Suprapubic skin (tissue), 4 donors: ENCODE data around the gene EXOC3. TPM values are rescaled to one million over a fixed set of nuclear protein-coding genes. Genes with fewer than 3 reads are reported as not detected.

Experiments used
- DNase-seq, 2 donors: peaks; one replicate each; pipeline ENCODE4 v3.0.0-alpha.2; 2019; ENCODE audit warnings: low spot score in 2 of 2
- H3K27ac ChIP-seq: fragments of 200-600 bp; sonication (generic); one replicate; pipeline ENCODE4 v1.5.1; 2019
- H3K27me3 ChIP-seq: fragments of 200-600 bp; sonication (generic); one replicate; pipeline ENCODE4 v1.5.1; 2019
- H3K36me3 ChIP-seq: fragments of 200-600 bp; sonication (generic); one replicate; pipeline ENCODE4 v1.5.1; 2019
- H3K4me1 ChIP-seq: fragments of 200-600 bp; sonication (generic); one replicate; pipeline ENCODE4 v1.5.1; 2019
- H3K4me3 ChIP-seq: fragments of 200-600 bp; sonication (generic); one replicate; pipeline ENCODE4 v1.5.1; 2019; ENCODE audit warnings: mild to moderate bottlenecking
- H3K9me3 ChIP-seq: fragments of 200-600 bp; sonication (generic); one replicate; pipeline ENCODE4 v1.5.1; 2019
- EP300 ChIP-seq: sonication (generic); formaldehyde crosslinking; IDR thresholded peaks from one replicate; pipeline ENCODE4 v1.6.1; 2017; ENCODE audit warnings: antibody characterized with exemption
- POLR2A ChIP-seq, 2 donors: fragments of 450-650 bp; IDR thresholded peaks; one replicate each; pipeline ENCODE4 v1.6.1; 2017; ENCODE audit warnings: antibody characterized with exemption in 2 of 2, mild to moderate bottlenecking in 2 of 2, moderate library complexity in 2 of 2
- POLR2AphosphoS5 ChIP-seq, 3 donors: sonication (generic); formaldehyde crosslinking; IDR thresholded peaks; one replicate each; pipeline ENCODE4 v1.6.1; 2017; ENCODE audit warnings: antibody characterized with exemption in 3 of 3
- WGBS: methylation state at CpG from one replicate; pipeline ENCODE4 v1.1.5; 2018; 5-methylcytosine and 5-hydroxymethylcytosine counted together
- total RNA-seq, 4 donors: library from RNA; depleted of rRNA; stranded (reverse); fragments of >200 nt; gene quantifications; one replicate each; pipeline ENCODE4 v1.1.0, GENCODE V29; 2016
- TF ChIP-seq, protein P1 (sequence below), 2 donors: fragments of 200-600 bp in 1 of 2; fragments of 450-650 bp in 1 of 2; sonication (generic) in 1 of 2; IDR thresholded peaks; one replicate each; pipeline ENCODE4 v1.5.1; 2016 to 2019; ENCODE audit warnings: antibody characterized with exemption in 2 of 2, mild to moderate bottlenecking in 1 of 2, moderate library complexity in 1 of 2

Gene EXOC3
- total RNA-seq, 4 donors from 2014 or later, result 68.9 to 199 (median 83.4) TPM

GRCh38 chr5:499233-500209 lies 56.5 kb downstream of the EXOC3 start:
- Histone ChIP-seq H3K36me3 (no peaks in the 10 kb centered on the region), H3K27ac (no peak overlapping the region), H3K9me3 (no peaks in the 10 kb centered on the region), H3K27me3 (peaks cover 83% of the 10 kb centered on the region), H3K4me3 (no peak overlapping the region), H3K4me1 (peaks cover 14% of the 10 kb centered on the region)
- no peak for DNase-seq
- WGBS, result 91% methylated on average over 16 of the region's 32 CpGs
- TF ChIP-seq, protein P1, sequence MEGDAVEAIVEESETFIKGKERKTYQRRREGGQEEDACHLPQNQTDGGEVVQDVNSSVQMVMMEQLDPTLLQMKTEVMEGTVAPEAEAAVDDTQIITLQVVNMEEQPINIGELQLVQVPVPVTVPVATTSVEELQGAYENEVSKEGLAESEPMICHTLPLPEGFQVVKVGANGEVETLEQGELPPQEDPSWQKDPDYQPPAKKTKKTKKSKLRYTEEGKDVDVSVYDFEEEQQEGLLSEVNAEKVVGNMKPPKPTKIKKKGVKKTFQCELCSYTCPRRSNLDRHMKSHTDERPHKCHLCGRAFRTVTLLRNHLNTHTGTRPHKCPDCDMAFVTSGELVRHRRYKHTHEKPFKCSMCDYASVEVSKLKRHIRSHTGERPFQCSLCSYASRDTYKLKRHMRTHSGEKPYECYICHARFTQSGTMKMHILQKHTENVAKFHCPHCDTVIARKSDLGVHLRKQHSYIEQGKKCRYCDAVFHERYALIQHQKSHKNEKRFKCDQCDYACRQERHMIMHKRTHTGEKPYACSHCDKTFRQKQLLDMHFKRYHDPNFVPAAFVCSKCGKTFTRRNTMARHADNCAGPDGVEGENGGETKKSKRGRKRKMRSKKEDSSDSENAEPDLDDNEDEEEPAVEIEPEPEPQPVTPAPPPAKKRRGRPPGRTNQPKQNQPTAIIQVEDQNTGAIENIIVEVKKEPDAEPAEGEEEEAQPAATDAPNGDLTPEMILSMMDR (IDR thresholded peaks at IDR 0.05), result no peak
- no peak for TF ChIP-seq POLR2AphosphoS5 (IDR thresholded peaks at IDR 0.05)
- no peak for TF ChIP-seq EP300
- no peak for TF ChIP-seq POLR2A (IDR thresholded peaks at IDR 0.05)

- no peaks in the 10 kb centered on the region for H3K36me3 ChIP-seq
- WGBS, result 89% methylated on average over 10 of the region's 10 CpGs
- no peak for DNase-seq
- peaks cover 14% of the 10 kb centered on the region for H3K4me1 ChIP-seq
- H3K9me3 ChIP-seq, result no peaks in the 10 kb centered on the region
- H3K4me3 ChIP-seq, result no peak overlapping the region
- H3K27me3 ChIP-seq, result peaks cover 83% of the 10 kb centered on the region
- H3K27ac ChIP-seq, result no peak overlapping the region
- no peak for TF ChIP-seq POLR2A (IDR thresholded peaks at IDR 0.05)
- TF ChIP-seq EP300, result no peak
- TF ChIP-seq, protein P1 (IDR thresholded peaks at IDR 0.05), result no peak
- TF ChIP-seq POLR2AphosphoS5 (IDR thresholded peaks at IDR 0.05), result no peak
These were observed 57.5 kb downstream of the EXOC3 start for GRCh38 chr5:500491-500890.

- Histone ChIP-seq H3K36me3 (no peaks in the 10 kb centered on the region), H3K27me3 (peaks cover 86% of the 10 kb centered on the region), H3K4me3 (peak overlapping the region; percentile 10), H3K27ac (no peak overlapping the region), H3K4me1 (peaks cover 14% of the 10 kb centered on the region), H3K9me3 (no peaks in the 10 kb centered on the region)
- TF ChIP-seq EP300, result no peak
- no peak for TF ChIP-seq POLR2A (IDR thresholded peaks at IDR 0.05)
- TF ChIP-seq, protein P1 (IDR thresholded peaks at IDR 0.05), result no peak
- no peak for TF ChIP-seq POLR2AphosphoS5 (IDR thresholded peaks at IDR 0.05)
- WGBS, result 56% methylated on average over 17 of the region's 41 CpGs
- no peak for DNase-seq
These were observed 58.3 kb downstream of the EXOC3 start for GRCh38 chr5:501105-501830.

DNA sequence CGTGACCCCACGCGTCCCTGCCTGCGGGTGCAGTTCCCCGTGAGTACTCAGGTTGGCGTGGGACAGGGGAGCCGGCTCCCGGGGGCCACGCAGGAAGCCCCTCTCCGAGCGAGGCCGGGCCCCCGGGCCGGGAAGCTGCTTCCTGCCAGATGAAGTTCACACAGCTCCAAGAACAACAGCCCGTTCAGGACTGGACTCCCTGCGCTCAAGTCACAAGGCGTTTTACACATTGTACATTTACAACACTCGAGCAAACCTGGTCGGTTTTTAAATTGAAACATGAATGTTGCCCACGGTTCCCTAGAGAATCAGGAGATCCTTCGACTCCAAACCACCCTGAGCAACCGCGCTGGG lies 58.8 kb downstream of the EXOC3 start:
- DNase-seq, result no peak
- H3K4me3 ChIP-seq, result peak overlapping the region; percentile 10
- no peaks in the 10 kb centered on the region for H3K9me3 ChIP-seq
- peaks cover 88% of the 10 kb centered on the region for H3K27me3 ChIP-seq
- H3K27ac ChIP-seq, result no peak overlapping the region
- no peak for TF ChIP-seq POLR2A (IDR thresholded peaks at IDR 0.05)
- peaks cover 14% of the 10 kb centered on the region for H3K4me1 ChIP-seq
- WGBS, result 31% methylated on average over 9 of the region's 23 CpGs
- H3K36me3 ChIP-seq, result no peaks in the 10 kb centered on the region

GRCh38 chr5:502325-503079 lies 59.5 kb downstream of the EXOC3 start:
- H3K9me3 ChIP-seq, result no peaks in the 10 kb centered on the region
- H3K36me3 ChIP-seq, result no peaks in the 10 kb centered on the region
- H3K27ac ChIP-seq, result no peak overlapping the region
- DNase-seq, result no peak
- TF ChIP-seq EP300, result no peak
- TF ChIP-seq POLR2AphosphoS5 (IDR thresholded peaks at IDR 0.05), result no peak
- TF ChIP-seq, protein P1 (IDR thresholded peaks at IDR 0.05), result no peak
- no peak for TF ChIP-seq POLR2A (IDR thresholded peaks at IDR 0.05)
- H3K4me1 ChIP-seq, result peaks cover 14% of the 10 kb centered on the region
- 81% methylated on average over 34 of the region's 36 CpGs for WGBS
- peaks cover 81% of the 10 kb centered on the region for H3K27me3 ChIP-seq
- no peak overlapping the region for H3K4me3 ChIP-seq
